D721Med (cell line): Measurements from ENCODE around the gene FIBP.

ENCODE experiments used
- DNase-seq: peaks from one replicate; pipeline ENCODE4 v3.0.0; 2011; ENCODE audit warnings: low spot score; ENCODE audit not compliant: insufficient read length
- FAIRE-seq: peaks from 2 replicates; lab custom pipeline; 2011; peaks lifted over from hg19 to GRCh38; lab: Jason Lieb, UNC
- CTCF ChIP-seq: IDR thresholded peaks from 2 replicates; pipeline ENCODE4 v1.5.1; 2012; ENCODE audit warnings: mild to moderate bottlenecking, control low read depth; ENCODE audit not compliant: insufficient read depth; ENCODE audit errors: missing control alignments

Gene FIBP

GRCh38 chr11:65872586-65873317 lies 15.5 kb downstream of the FIBP start, which contains the start of gene EFEMP2:
Gene EFEMP2, minus strand, starts transcription at chr11:65872800. Its CDS starts 446 bp downstream, at chr11:65872354.
- DNase-seq (no peak), FAIRE-seq (no peak)

DNA sequence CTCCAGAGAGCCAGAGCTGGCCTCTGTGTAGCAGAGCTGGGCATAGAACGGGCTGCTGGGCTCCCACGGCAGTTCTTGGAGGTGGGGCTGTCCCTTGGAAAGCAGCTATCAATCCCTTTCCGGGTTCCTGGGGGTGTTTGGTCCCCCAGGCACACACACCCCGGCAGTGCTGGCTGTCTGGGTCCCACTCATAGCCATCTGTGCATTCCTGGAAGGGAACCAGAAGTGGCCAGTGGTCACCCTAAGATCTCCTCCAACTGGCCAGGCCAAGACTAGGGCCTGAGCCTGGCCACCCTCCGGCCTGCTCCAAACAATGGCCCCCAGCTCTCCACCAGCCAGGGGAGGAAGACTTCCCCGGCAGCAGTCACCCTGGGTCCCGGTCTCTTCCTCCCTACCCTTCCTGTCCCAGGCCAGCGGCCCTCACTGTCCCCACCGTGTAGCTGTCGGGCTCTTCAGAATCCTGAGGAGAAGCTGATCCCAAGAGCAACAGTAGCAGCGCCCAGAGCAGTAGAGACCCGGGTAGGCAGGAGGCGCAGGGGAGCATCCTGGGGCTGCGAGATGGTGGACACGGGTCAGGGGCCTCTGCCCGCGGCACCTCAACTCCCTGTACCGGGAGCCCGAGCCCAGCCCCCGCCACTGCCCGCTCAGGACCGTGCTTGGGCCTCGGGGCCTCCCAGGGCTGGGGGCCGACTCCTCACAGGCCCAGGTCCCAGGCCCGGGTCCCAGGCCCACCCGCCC lies 16.3 kb downstream of the FIBP start:
- TF ChIP-seq CTCF, result no peak
- DNase-seq (no peak), FAIRE-seq (no peak)

More at GRCh38 chr11:65872586-65873317, 15.5 kb downstream of the FIBP start, which contains the start of gene EFEMP2:
- no peak for TF ChIP-seq CTCF

- DNase-seq (no peak), FAIRE-seq (no peak)
- TF ChIP-seq CTCF, result no peak
Observed at GRCh38 chr11:65870706-65871681, 17.3 kb downstream of the FIBP start.

- FAIRE-seq, result no peak
- TF ChIP-seq CTCF, result no peak
- DNase-seq, result no peak
Observed at GRCh38 chr11:65870307-65870658, 18.0 kb downstream of the FIBP start.

DNA sequence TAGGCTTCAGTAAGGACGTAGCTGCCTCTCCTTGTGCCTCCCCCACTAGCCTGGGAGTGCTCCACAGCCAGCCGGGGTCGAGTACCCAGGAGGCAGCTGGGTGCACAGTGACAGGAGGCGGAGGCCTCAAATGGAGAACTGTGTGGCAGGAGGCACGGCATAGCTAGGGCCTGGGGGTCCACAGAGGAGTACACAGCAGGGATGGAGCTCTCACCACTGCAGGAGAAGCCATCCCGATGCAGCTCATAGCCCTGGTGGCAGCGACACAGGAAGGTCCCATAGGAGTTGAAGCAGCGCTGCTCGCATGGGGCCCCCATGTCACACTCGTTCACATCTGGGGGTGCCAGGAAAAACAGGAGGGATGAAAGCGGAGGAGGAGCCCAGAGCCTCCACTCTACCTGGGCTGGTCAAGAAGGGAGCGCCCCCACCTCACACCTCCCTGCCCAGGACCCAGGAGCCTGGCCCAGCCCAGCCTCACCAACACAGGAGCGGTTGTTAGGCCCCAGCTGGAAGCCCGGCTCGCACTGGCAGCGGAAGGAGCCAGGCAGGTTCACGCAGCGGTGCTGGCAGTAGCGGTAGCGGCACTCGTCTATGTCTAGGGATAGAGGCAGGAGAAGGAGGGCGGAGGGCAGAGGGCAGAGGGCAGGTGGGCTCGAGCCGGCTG lies 18.5 kb downstream of the FIBP start:
- FAIRE-seq (no peak), DNase-seq (no peak)
- TF ChIP-seq CTCF, result no peak

GRCh38 chr11:65868907-65869306 lies 19.4 kb downstream of the FIBP start:
- DNase-seq (no peak), FAIRE-seq (no peak)
- no peak for TF ChIP-seq CTCF
